Left ventricle myocardium inferior (tissue), 1 donor: ENCODE data around the gene MAGEC2. TPM values are rescaled to one million over a fixed set of nuclear protein-coding genes. Genes with fewer than 3 reads are reported as not detected.

Source experiments
- DNase-seq: peaks from one replicate; pipeline ENCODE4 v3.0.0-alpha.2; 2020
- H3K27ac ChIP-seq: fragments of 200-600 bp; replicated peaks from 2 replicates; pipeline ENCODE4 v1.8.0; 2021
- H3K27me3 ChIP-seq: fragments of 200-600 bp; 2 replicates; pipeline ENCODE4 v1.8.0; 2021; ENCODE audit warnings: low read depth
- H3K36me3 ChIP-seq: fragments of 200-600 bp; 2 replicates; pipeline ENCODE4 v1.8.0; 2021
- H3K4me1 ChIP-seq: fragments of 200-600 bp; 2 replicates; pipeline ENCODE4 v1.8.0; 2021
- H3K4me3 ChIP-seq: fragments of 200-600 bp; 2 replicates; pipeline ENCODE4 v1.8.0; 2021; ENCODE audit warnings: mild to moderate bottlenecking, moderate library complexity
- H3K9me3 ChIP-seq: fragments of 200-600 bp; replicated peaks from 2 replicates; pipeline ENCODE4 v1.8.0; 2021
- CTCF ChIP-seq: fragments of 200-600 bp; IDR thresholded peaks from 2 replicates; pipeline ENCODE4 v1.8.0; 2021; ENCODE audit warnings: antibody characterized with exemption, mild to moderate bottlenecking, borderline replicate concordance
- intact Hi-C: fragments of 100-400 bp; cut with micrococcal nuclease; formaldehyde crosslinking; loops from one replicate; pipeline ENCODE4 v1.11.0; 2022
- total RNA-seq: library from RNA; stranded (reverse); fragmentation: NEBNext Ultra II Directional; extraction: Animal tissue kit (Norgen Biotek cat#: 25700); gene quantifications from one replicate; pipeline ENCODE4 v1.2.1, GENCODE V29; 2021
- donor health status: DM: no; HTN: yes; CAD: no; lungs with severe emphysema.

Gene MAGEC2
- total RNA-seq, 1 donor from 2014 or later = not detected

DNA sequence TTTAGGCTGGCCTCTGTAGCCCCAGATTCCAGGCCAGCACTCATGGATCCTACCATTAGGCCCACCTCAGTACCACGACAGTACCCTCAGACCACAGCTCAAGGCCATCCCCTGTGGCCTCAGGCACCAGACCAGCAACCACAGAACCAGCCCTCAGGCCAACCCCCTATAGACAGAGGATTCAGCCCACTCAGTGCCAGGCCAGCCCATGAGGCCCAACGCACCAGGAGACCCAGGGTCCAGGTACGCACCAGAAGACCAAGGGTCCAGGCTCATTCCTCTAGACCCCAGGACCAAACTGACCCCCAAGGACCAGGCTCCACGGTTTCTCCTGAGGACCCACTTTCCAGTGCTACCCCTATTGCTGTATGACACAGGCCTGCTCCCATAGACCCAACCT, 39.5 kb upstream of the MAGEC2 start:
- Histone ChIP-seq H3K4me3 (no peak overlapping the region), H3K27ac (no peak overlapping the region), H3K27me3 (no peaks in the 10 kb centered on the region), H3K4me1 (no peaks in the 10 kb centered on the region), H3K36me3 (no peaks in the 10 kb centered on the region), H3K9me3 (no peaks in the 10 kb centered on the region)
- DNase-seq = no peak
- intact Hi-C loops = no loop called here
- no peak for TF ChIP-seq CTCF

GRCh38 chrX:142238536-142238935, 33.4 kb upstream of the MAGEC2 start:
- H3K9me3 ChIP-seq = no peaks in the 10 kb centered on the region
- no peaks in the 10 kb centered on the region for H3K4me1 ChIP-seq
- no peaks in the 10 kb centered on the region for H3K36me3 ChIP-seq
- intact Hi-C loops = no loop called here
- H3K27me3 ChIP-seq = no peaks in the 10 kb centered on the region
- DNase-seq = no peak
- H3K4me3 ChIP-seq = no peak overlapping the region
- no peak overlapping the region for H3K27ac ChIP-seq
- no peak for TF ChIP-seq CTCF

- no peak overlapping the region for H3K27ac ChIP-seq
- DNase-seq = no peak
- H3K9me3 ChIP-seq = no peaks in the 10 kb centered on the region
- no peaks in the 10 kb centered on the region for H3K36me3 ChIP-seq
- TF ChIP-seq CTCF = no peak
- H3K4me1 ChIP-seq = no peaks in the 10 kb centered on the region
- H3K27me3 ChIP-seq = no peaks in the 10 kb centered on the region
- no peak overlapping the region for H3K4me3 ChIP-seq
- intact Hi-C loops = no loop called here
Measured at GRCh38 chrX:142233400-142233799, 28.3 kb upstream of the MAGEC2 start.

- no peaks in the 10 kb centered on the region for H3K27me3 ChIP-seq
- H3K4me1 ChIP-seq = no peaks in the 10 kb centered on the region
- no peak overlapping the region for H3K27ac ChIP-seq
- TF ChIP-seq CTCF = no peak
- DNase-seq = no peak
- no peaks in the 10 kb centered on the region for H3K36me3 ChIP-seq
- no peak overlapping the region for H3K4me3 ChIP-seq
- H3K9me3 ChIP-seq = no peaks in the 10 kb centered on the region
- intact Hi-C loops = no loop called here
Measured at GRCh38 chrX:142214081-142214480, 9.0 kb upstream of the MAGEC2 start.

DNA sequence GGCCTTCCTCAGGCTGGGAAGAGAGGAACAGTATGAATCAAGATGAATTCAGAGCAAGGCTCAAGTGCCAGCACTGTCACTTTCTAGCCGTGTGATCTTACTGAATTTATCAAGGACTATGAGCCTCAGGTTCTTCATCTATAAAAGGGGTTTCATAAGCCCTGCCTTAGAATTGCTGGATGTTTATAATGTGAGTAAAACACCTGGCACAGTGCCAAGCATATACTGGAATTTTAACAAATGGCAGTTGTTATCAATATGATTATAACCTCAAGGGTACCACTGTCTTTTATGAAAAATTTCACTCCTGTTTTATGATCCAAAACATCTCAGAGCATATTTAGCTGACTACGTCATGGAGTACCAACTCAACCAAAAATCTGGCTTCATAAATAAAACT, 4.0 kb downstream of the MAGEC2 start:
- no peak for DNase-seq
- TF ChIP-seq CTCF = no peak
- no peaks in the 10 kb centered on the region for H3K4me1 ChIP-seq
- no peaks in the 10 kb centered on the region for H3K9me3 ChIP-seq
- H3K36me3 ChIP-seq = no peaks in the 10 kb centered on the region
- no peak overlapping the region for H3K27ac ChIP-seq
- no peak overlapping the region for H3K4me3 ChIP-seq
- intact Hi-C loops = no loop called here
- H3K27me3 ChIP-seq = no peaks in the 10 kb centered on the region

DNA sequence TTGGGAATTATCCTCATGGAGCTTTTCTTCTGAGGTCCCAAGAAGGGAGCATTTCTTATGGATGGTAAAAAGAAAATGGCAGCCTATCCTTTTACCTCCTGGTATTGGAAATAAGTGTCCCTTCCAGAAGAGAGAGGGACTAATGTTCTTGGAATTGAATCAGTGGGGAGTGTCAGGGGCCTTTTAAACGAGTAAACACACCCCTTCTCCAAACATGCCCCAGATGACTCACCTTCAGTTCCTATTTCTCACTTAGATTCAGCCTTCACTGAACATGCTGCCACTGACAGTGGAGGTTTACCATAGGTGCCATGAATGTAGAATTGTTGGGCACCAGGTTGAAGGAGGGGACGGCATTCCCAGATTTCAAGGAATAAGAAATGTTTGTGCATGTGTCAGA, 19.0 kb downstream of the MAGEC2 start:
- no peak for DNase-seq
- H3K27me3 ChIP-seq = no peaks in the 10 kb centered on the region
- no peak for TF ChIP-seq CTCF
- H3K36me3 ChIP-seq = no peaks in the 10 kb centered on the region
- H3K27ac ChIP-seq = no peak overlapping the region
- intact Hi-C loops = no loop called here
- H3K4me1 ChIP-seq = no peaks in the 10 kb centered on the region
- no peaks in the 10 kb centered on the region for H3K9me3 ChIP-seq
- no peak overlapping the region for H3K4me3 ChIP-seq
